GM12872 (cell line): ENCODE measurements around the gene CUBN.

Experiments used
- TF ChIP-seq, protein P1 (sequence below): IDR thresholded peaks from 3 replicates; pipeline ENCODE4 v1.5.1; 2011; ENCODE audit warnings: low read depth, mild to moderate bottlenecking, low read length, moderate library complexity; ENCODE audit not compliant: insufficient read depth

Gene CUBN

DNA sequence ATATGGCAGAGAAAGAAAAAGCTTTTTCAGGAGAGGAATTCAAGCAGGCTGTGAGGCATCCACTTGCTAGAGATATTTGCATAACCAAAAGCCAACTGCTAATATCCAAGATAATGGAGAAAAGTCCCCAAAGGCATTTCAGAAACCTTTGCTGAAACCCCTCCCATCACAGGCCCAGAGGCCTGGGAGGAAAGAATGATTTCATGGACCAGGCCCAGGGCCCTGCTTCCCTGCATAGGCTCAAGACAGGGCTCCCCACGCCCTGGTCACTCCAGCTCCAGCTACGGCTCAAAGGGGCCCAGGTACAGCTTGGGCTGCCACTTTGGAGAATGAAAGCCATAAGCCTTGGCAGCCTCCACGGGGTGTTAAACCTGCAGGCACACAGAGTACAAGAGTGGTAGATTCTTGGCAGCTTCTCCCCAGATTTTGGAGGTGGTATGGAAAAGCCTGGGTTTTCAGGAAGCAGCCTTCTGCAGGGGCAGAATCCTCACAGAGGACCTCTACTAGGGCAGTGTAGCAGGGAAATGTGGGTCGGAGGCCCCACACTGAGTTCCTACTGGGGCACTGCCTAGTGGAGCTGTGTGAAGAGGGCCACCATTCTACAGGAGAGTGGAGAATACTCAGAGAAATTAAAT lies 306.8 kb downstream of the CUBN start:
- TF ChIP-seq, protein P1, sequence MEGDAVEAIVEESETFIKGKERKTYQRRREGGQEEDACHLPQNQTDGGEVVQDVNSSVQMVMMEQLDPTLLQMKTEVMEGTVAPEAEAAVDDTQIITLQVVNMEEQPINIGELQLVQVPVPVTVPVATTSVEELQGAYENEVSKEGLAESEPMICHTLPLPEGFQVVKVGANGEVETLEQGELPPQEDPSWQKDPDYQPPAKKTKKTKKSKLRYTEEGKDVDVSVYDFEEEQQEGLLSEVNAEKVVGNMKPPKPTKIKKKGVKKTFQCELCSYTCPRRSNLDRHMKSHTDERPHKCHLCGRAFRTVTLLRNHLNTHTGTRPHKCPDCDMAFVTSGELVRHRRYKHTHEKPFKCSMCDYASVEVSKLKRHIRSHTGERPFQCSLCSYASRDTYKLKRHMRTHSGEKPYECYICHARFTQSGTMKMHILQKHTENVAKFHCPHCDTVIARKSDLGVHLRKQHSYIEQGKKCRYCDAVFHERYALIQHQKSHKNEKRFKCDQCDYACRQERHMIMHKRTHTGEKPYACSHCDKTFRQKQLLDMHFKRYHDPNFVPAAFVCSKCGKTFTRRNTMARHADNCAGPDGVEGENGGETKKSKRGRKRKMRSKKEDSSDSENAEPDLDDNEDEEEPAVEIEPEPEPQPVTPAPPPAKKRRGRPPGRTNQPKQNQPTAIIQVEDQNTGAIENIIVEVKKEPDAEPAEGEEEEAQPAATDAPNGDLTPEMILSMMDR: no peak

DNA sequence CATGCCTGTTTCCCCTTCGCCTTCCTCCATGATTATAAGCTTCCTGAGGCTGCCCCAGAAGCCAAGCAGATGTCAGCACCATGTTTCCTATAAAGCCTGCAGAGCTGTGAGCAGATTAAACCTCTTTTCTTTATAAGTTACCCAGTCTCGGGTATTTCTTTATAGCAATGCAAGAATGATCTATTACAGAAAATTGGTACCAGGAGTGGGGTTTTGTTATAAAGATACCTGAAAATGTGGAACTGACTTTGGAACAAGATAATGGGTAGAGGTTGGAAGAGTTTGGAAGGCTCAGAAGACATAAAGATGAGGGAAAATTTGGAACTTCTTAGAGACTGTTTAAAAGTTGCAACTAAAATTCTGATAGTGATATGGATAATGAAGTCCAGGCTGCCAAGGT lies 307.6 kb downstream of the CUBN start:
- TF ChIP-seq, protein P1: no peak

DNA sequence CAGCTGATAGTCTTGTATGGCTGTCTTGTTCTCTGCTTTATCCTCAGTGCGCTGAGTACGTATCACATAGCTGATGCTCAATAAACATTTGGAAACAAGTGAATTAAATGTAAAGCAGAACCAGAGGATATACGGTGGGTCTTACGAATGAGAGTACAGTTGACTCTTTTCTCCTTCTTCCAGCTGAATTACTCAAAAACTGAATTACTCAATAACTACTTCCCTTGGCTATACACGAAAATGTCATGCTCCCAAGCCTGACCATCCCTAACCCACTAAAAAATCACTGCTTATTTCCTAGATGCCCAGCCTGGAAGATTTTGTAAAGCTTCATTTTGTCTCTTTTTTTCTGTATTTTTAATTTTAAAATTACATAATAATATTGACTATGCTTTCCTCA lies 309.2 kb downstream of the CUBN start:
- TF ChIP-seq, protein P1: no peak

DNA sequence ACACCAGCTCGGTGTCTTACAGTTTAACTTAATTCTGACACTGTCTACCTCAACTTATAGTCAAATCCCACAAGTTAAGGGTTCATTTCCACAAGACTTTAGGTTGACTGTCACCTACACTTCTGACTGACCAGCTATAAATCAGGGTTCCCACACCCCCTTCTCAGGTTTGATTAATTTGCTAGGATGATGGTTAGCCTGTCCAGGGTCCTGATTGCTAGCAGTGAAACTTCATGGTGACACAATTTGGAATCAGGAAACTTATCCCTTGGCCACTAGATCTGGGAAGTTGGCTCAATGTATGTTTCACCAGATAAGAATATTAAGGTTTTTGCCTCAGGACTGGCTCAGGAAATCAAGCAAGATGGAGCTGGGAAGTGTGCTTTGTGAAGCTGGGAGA lies 309.6 kb downstream of the CUBN start:
- TF ChIP-seq, protein P1: no peak

DNA sequence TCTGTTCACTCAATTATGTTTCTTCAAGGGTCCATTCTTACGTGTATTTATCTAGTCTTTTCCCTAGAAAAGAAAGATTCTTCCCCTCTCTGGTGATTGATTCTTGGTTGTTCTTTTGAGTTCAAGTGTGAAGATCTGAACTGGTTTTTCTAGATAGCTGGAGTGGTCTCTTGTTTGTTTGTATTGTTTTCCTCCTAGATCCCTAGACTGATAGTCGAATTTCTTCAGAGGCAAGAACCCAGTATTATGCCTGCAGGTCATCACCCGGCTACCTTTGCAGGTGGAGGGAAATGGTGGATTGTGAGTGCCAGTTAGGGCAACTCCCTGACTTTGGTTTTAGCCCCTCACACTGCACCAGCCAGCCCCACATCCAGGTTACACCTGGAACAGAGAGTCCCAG lies 310.2 kb downstream of the CUBN start:
- TF ChIP-seq, protein P1: no peak

DNA sequence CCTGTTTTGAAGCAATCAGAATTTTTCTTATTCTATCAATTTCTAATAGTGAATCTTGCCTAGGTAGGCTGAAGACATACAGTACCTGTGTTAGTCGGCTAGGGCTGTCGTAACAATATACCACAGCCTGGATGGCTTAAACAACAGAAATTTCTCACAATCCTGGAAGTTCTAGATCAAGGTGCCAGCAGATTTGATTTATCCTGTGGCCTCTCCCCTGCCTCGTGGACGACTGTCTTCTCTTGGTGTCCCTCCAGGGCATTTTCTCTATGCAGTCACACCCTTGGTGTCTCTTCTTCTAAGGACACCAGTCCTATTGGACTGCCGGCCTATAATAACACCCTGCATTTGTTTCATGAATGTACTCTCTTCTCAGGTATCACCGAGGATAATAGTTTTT lies 310.6 kb downstream of the CUBN start:
- TF ChIP-seq, protein P1: no peak

DNA sequence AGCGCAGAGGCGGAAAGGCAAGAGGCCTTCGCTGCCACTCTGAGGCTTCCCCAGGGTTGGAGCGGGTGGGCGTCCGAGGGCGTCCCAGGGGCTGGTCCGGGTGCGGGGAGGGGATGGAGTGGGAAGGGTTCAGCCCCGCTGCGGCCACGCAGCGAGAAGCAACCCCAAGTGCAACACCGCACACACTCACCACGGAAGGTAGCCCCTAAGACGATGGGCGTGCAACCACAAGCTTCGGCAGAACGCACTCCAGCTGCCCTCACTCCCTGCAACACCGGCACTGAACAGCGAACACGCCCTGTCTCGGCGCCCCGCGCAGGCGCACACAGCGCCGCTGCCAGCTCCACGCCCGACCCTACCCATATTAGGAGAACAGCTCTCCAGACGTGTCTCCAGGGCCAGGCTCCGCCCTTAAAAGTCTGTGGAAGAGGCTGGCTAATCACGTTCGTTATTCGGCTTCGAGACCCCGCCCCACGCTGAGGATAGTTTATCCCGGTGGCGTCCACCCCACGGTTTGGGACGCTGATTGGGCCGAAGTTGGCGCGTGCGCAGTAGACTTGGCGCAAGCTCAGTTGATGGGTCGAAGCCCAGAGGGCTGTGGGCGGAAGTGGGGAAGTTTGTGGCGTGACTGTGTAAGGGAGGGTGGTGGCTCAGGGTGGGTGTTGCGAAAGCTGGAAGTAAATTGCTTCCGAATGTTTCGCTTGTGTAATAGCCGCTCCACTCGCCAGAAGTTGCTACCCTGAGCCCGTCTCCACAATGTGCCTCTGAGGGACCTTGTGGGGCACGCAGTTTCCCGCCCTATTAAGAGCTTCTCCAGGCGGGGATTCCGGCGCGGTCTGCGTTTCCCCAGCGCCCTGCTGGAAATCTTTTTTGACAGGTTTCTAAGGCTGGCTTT lies 312.2 kb downstream of the CUBN start, which contains the start of gene RSU1:
RSU1 (minus strand) TSS at position 300 of the 895 bp plus-strand sequence. CDS start 343 bp downstream, outside the sequence.
- TF ChIP-seq, protein P1: no peak
